ENCODE results near the gene HYAL2.
"Not testable (repeated sequence)": the region's sequence is repeated elsewhere in the genome, so short reads cannot be mapped to it uniquely, and the experiment has no call there.

Gene HYAL2

GRCh38 chr3:50320853-50321335, 1.7 kb downstream of the HYAL2 start:
- Histone ChIP-seq H3K9me3 (no peaks in the 10 kb centered on the region), H3K4me1 (peaks cover 10% of the 10 kb centered on the region), H3K27me3 (ENCODE audit: low read depth) (no peaks in the 10 kb centered on the region), H3K4me3 (peak overlapping the region; percentile 63), H3K36me3 (replicated peaks) (peaks cover 42% of the 10 kb centered on the region)
- in situ Hi-C loops (cut with MboI; ENCODE audit: low sequenced_read_pairs): no loop called here
- DNase-seq (ENCODE audit: low spot score in 2 of 2): peak; percentile 63 to 89

DNA sequence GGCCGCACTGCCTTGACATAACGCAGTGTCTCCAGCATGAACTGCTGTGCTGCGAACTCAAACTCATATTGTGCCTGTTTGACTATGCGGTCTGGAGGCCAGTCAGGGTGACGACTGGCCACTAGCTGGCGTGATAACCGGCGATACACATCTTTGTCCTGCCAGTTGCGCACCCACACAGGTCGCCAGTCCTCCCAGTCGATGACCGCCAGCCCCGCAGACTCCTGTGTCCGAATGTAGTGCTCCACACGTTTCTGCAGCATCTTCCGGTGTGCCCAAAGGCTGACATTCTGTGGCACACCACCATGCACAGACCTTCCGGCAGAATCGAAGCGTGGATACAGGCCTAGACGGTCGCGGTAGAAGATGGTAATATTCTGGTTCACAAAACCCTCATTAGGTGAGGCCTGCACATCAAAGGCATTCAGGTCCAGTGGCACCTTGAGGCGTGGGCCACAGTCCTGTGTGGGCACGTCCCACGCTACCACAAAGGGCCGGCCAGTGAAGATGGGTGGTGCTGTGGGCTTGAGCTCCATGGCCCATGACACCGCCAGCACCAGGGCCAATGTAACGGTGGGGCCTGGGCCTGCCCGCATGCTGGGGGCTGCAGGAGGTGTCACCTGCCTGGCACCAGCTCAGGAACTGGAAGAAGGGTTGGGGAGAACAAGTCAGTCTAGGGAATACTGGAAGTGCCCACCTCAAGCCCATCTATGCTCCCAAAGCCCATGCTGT, 2.5 kb downstream of the HYAL2 start:
- H3K4me3 ChIP-seq: peak overlapping the region; percentile 63
- H3K4me1 ChIP-seq: peaks cover 10% of the 10 kb centered on the region
- peaks cover 42% of the 10 kb centered on the region for H3K36me3 ChIP-seq (replicated peaks)
- no peak for DNase-seq (ENCODE audit: low spot score in 2 of 2)
- no peaks in the 10 kb centered on the region for H3K27me3 ChIP-seq (ENCODE audit: low read depth)
- in situ Hi-C loops (cut with MboI; ENCODE audit: low sequenced_read_pairs): no loop called here
- H3K9me3 ChIP-seq: no peaks in the 10 kb centered on the region

DNA sequence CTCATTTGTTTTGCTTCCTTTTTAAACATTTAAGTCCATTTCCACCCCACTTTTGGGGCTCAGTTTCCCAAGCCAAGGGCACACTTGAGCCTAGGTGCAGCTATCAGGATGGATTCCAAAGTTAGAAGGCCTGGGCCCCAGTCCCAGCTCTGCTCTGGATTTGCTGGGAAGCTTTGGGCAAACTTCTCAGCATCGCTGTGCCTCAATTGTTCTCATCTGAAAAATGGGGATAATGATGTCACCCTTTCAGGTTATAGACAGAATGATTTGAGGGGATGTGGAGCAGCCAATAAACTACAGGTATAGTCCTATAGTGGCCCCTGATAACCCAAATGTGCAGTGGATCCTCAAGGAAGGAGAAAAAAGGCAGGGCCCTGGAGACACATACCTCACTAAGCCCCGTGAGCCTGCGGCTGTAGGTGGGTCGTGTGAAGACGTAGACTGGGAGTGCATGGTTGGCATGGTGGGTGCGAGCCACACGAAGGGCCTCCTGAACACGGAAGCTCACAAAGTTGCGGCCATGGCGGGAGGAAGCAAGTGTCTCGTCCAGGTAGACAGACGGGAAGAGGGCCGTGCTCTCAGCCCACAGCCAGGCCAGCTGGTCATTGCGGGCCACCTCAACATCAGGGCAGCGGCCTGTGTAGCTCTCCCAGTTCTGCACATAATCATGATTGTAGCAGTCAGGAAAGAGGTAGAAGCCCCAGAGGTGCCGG, 3.2 kb downstream of the HYAL2 start:
- Histone ChIP-seq H3K4me1 (peaks cover 10% of the 10 kb centered on the region), H3K36me3 (replicated peaks) (peaks cover 38% of the 10 kb centered on the region), H3K27me3 (ENCODE audit: low read depth) (no peaks in the 10 kb centered on the region), H3K4me3 (no peak overlapping the region), H3K9me3 (no peaks in the 10 kb centered on the region)
- in situ Hi-C loops (cut with MboI; ENCODE audit: low sequenced_read_pairs): no loop called here
- no peak for DNase-seq (ENCODE audit: low spot score in 2 of 2)

- no peak for DNase-seq (ENCODE audit: low spot score in 2 of 2)
- H3K9me3 ChIP-seq: no peaks in the 10 kb centered on the region
- no peak overlapping the region for H3K4me3 ChIP-seq
- peaks cover 33% of the 10 kb centered on the region for H3K36me3 ChIP-seq (replicated peaks)
- in situ Hi-C loops (cut with MboI; ENCODE audit: low sequenced_read_pairs): no loop called here
- peaks cover 10% of the 10 kb centered on the region for H3K4me1 ChIP-seq
- no peaks in the 10 kb centered on the region for H3K27me3 ChIP-seq (ENCODE audit: low read depth)
Observed at GRCh38 chr3:50318615-50319014, 3.9 kb downstream of the HYAL2 start.

DNA sequence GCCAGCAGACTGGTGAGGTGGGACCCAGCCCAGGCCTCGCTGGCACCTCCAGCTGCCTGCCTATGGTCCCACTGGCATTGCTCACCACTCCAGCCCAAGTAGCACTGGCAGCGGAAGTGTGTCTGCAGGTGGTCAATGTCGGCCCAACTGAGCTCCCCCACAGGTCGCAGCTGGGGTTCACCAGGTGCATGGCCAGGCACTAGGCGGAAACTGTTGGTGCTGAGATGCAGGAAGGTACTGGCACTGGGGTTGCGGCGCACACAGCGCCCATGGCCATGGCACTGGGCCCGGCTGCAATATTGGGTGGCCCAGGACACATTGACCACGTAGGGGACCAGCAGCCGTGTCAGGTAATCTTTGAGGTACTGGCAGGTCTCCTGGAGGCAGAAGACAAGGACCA, 4.4 kb downstream of the HYAL2 start:
- no peak overlapping the region for H3K4me3 ChIP-seq
- H3K9me3 ChIP-seq: no peaks in the 10 kb centered on the region
- DNase-seq (ENCODE audit: low spot score in 2 of 2): no peak
- peaks cover 33% of the 10 kb centered on the region for H3K36me3 ChIP-seq (replicated peaks)
- in situ Hi-C loops (cut with MboI; ENCODE audit: low sequenced_read_pairs): no loop called here
- H3K4me1 ChIP-seq: peaks cover 10% of the 10 kb centered on the region
- H3K27me3 ChIP-seq (ENCODE audit: low read depth): no peaks in the 10 kb centered on the region

GRCh38 chr3:50317300-50317699, 5.2 kb downstream of the HYAL2 start:
- Histone ChIP-seq H3K4me1 (peaks cover 10% of the 10 kb centered on the region), H3K27me3 (ENCODE audit: low read depth) (no peaks in the 10 kb centered on the region), H3K4me3 (no peak overlapping the region), H3K9me3 (no peaks in the 10 kb centered on the region), H3K36me3 (replicated peaks) (peaks cover 33% of the 10 kb centered on the region)
- in situ Hi-C loops (cut with MboI; ENCODE audit: low sequenced_read_pairs): no loop called here
- no peak for DNase-seq (ENCODE audit: low spot score in 2 of 2)

DNA sequence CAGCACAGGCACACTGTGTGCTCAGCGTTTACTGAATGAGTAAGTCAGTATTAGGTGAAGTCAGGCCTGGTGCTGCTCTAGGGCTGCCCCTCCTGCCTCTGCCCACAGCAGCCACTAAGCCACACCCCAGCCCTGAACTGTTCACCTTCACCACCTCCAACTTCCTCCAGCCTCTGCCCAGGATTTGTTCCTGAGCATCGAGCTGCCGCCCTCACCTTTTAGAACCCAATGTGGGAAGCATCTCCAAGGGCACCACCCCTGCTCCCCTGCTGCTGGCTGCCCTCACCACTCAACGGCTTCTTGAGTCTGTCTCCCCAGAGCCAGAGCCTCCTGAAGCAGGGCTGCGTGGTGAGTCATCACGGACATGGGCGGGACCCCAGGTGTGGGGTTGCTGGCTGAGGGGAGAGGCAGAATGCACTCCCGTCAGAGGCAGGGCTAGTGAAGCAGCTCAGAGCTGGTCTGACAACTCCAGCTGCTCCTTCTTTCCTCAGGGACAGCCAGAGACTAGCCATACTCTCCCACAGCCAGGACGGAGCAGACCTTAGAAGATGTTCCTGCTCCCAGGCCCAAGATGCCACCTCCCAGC, 5.8 kb downstream of the HYAL2 start:
- in situ Hi-C loops (cut with MboI; ENCODE audit: low sequenced_read_pairs): no loop called here
- H3K9me3 ChIP-seq: no peaks in the 10 kb centered on the region
- no peak for DNase-seq (ENCODE audit: low spot score in 2 of 2)
- H3K36me3 ChIP-seq (replicated peaks): peaks cover 33% of the 10 kb centered on the region
- peaks cover 7% of the 10 kb centered on the region for H3K4me1 ChIP-seq
- H3K4me3 ChIP-seq: no peak overlapping the region
- no peaks in the 10 kb centered on the region for H3K27me3 ChIP-seq (ENCODE audit: low read depth)

GRCh38 chr3:50314816-50315215, 7.7 kb downstream of the HYAL2 start:
- in situ Hi-C loops (cut with MboI; ENCODE audit: low sequenced_read_pairs): no loop called here
- DNase-seq (ENCODE audit: low spot score in 2 of 2): no peak
- Histone ChIP-seq H3K4me3 (no peak overlapping the region), H3K9me3 (no peaks in the 10 kb centered on the region), H3K4me1 (no peaks in the 10 kb centered on the region), H3K27me3 (ENCODE audit: low read depth) (no peaks in the 10 kb centered on the region), H3K36me3 (replicated peaks) (peaks cover 27% of the 10 kb centered on the region)

GRCh38 chr3:50314342-50314741, 8.2 kb downstream of the HYAL2 start:
- no peak overlapping the region for H3K4me3 ChIP-seq
- in situ Hi-C loops (cut with MboI; ENCODE audit: low sequenced_read_pairs): no loop called here
- no peaks in the 10 kb centered on the region for H3K4me1 ChIP-seq
- H3K36me3 ChIP-seq (replicated peaks): peaks cover 22% of the 10 kb centered on the region
- H3K27me3 ChIP-seq (ENCODE audit: low read depth): no peaks in the 10 kb centered on the region
- no peak for DNase-seq (ENCODE audit: low spot score in 2 of 2)
- no peaks in the 10 kb centered on the region for H3K9me3 ChIP-seq

- DNase-seq (ENCODE audit: low spot score in 2 of 2); H3K4me1 ChIP-seq; in situ Hi-C loops (cut with MboI; ENCODE audit: low sequenced_read_pairs); H3K36me3 ChIP-seq (replicated peaks); H3K4me3 ChIP-seq; H3K27me3 ChIP-seq (ENCODE audit: low read depth): not testable (repeated sequence)
- H3K9me3 ChIP-seq: peaks cover 12% of the 10 kb centered on the region
Observed at GRCh38 chr3:50312041-50312440, 10.5 kb downstream of the HYAL2 start.

- peaks cover 8% of the 10 kb centered on the region for H3K4me1 ChIP-seq
- H3K4me3 ChIP-seq: no peak overlapping the region
- H3K27me3 ChIP-seq (ENCODE audit: low read depth): no peaks in the 10 kb centered on the region
- in situ Hi-C loops (cut with MboI; ENCODE audit: low sequenced_read_pairs): no loop called here
- DNase-seq (ENCODE audit: low spot score in 2 of 2): no peak
- no peaks in the 10 kb centered on the region for H3K36me3 ChIP-seq (replicated peaks)
- peaks cover 21% of the 10 kb centered on the region for H3K9me3 ChIP-seq
Observed at GRCh38 chr3:50304601-50305000, 17.9 kb downstream of the HYAL2 start.

- Histone ChIP-seq H3K4me1 (peaks cover 10% of the 10 kb centered on the region), H3K36me3 (replicated peaks) (no peaks in the 10 kb centered on the region), H3K9me3 (peaks cover 14% of the 10 kb centered on the region), H3K4me3 (no peak within 1 kb of the TSS), H3K27me3 (ENCODE audit: low read depth) (no peaks in the 10 kb centered on the region)
- in situ Hi-C loops (cut with MboI; ENCODE audit: low sequenced_read_pairs): no loop called here
- DNase-seq (ENCODE audit: low spot score in 2 of 2): peak in 1 of 2 experiments; percentile 71
Observed at GRCh38 chr3:50303013-50303815, 19.3 kb downstream of the HYAL2 start, which contains the start of gene HYAL1. Gene HYAL1 (minus strand): TSS chr3:50303574. CDS start chr3:50302956, 618 bp downstream.

Measured in HAP-1 (cell line).